C4-2B (cell line): ENCODE results near the gene SETD1B.

Experiments used
- ZFX ChIP-seq: fragments of 450-650 bp; IDR thresholded peaks from 2 replicates; pipeline ENCODE4 v1.6.1; 2017
- TF ChIP-seq, protein P1 (sequence below): fragments of 450-650 bp; conservative IDR thresholded peaks from 2 replicates; pipeline ENCODE4 v1.5.1; 2017; ENCODE audit warnings: mild to moderate bottlenecking

DNA sequence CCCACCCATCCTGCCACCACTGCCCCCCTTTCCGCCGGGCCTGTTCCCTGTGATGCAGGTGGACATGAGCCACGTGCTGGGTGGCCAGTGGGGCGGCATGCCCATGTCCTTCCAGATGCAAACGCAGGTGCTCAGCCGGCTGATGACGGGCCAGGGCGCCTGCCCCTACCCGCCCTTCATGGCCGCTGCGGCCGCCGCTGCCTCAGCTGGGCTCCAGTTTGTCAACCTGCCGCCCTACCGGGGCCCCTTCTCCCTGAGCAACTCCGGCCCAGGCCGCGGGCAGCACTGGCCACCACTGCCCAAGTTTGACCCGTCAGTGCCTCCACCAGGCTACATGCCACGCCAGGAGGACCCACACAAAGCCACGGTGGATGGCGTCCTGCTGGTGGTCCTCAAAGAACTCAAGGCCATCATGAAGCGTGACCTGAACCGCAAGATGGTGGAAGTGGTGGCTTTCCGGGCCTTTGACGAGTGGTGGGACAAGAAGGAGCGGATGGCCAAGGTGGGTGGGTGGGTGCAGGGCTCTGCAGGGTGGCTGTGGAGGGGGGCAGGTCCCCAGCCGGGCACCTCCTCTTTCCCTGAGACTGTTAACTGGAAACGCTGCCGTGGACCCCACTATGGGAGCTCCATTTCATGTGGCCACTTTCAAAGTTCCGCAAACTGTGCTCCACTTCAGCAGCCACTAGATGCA, 10.8 kb downstream of the SETD1B start:
- no peak for TF ChIP-seq ZFX
- TF ChIP-seq, protein P1, sequence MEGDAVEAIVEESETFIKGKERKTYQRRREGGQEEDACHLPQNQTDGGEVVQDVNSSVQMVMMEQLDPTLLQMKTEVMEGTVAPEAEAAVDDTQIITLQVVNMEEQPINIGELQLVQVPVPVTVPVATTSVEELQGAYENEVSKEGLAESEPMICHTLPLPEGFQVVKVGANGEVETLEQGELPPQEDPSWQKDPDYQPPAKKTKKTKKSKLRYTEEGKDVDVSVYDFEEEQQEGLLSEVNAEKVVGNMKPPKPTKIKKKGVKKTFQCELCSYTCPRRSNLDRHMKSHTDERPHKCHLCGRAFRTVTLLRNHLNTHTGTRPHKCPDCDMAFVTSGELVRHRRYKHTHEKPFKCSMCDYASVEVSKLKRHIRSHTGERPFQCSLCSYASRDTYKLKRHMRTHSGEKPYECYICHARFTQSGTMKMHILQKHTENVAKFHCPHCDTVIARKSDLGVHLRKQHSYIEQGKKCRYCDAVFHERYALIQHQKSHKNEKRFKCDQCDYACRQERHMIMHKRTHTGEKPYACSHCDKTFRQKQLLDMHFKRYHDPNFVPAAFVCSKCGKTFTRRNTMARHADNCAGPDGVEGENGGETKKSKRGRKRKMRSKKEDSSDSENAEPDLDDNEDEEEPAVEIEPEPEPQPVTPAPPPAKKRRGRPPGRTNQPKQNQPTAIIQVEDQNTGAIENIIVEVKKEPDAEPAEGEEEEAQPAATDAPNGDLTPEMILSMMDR: no peak
